LNCaP clone FGC (cell line): ENCODE results near the gene WASL.

Source experiments
- DNase-seq: peaks from one replicate; pipeline ENCODE4 v3.0.0-alpha.2; 2011; ENCODE audit warnings: low read depth
- H3K4me3 ChIP-seq: 2 replicates; pipeline ENCODE4 v1.5.1; 2011; ENCODE audit warnings: mild to moderate bottlenecking, low read depth, low read length, control low read depth
- TF ChIP-seq, protein P1 (sequence below): IDR thresholded peaks from 2 replicates; pipeline ENCODE4 v1.5.1; 2012; ENCODE audit warnings: mild to moderate bottlenecking; ENCODE audit not compliant: control insufficient read depth, insufficient read depth; ENCODE audit errors: extremely low read depth

Gene WASL

DNA sequence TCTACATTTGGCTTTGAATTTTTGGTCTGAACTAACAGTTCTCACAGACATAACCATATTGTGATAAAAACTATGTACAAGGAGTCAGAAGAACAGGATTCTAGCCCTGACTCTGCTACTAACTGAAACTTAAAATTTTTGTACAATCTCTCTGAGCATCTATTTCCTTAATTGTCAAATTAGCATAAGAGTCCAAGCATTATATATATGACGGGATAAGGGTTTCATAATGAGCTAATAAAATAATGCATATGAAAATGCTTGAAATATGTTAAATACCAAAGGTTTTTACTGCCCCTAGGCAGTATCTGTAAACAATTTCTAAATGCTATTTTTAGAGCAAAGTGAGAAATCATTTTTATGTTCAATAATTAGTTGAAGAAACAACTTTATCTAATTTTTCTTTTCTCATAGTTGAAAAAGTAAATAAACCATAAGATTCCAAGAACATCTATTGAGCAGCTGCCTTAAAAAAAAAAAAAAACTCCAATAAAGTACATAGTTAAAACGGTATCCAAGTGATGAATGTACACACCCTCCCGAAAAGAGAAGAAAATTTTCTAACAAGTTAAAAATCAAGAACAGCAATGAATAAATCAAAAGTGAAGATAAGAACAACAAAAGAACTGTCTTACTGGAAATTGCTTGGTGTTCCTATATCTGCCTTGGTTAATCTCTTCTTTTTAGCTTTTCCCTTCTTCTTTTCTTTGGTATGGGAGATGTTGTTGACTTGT, 52.7 kb downstream of the WASL start:
- DNase-seq, result no peak
- TF ChIP-seq, protein P1, sequence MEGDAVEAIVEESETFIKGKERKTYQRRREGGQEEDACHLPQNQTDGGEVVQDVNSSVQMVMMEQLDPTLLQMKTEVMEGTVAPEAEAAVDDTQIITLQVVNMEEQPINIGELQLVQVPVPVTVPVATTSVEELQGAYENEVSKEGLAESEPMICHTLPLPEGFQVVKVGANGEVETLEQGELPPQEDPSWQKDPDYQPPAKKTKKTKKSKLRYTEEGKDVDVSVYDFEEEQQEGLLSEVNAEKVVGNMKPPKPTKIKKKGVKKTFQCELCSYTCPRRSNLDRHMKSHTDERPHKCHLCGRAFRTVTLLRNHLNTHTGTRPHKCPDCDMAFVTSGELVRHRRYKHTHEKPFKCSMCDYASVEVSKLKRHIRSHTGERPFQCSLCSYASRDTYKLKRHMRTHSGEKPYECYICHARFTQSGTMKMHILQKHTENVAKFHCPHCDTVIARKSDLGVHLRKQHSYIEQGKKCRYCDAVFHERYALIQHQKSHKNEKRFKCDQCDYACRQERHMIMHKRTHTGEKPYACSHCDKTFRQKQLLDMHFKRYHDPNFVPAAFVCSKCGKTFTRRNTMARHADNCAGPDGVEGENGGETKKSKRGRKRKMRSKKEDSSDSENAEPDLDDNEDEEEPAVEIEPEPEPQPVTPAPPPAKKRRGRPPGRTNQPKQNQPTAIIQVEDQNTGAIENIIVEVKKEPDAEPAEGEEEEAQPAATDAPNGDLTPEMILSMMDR, result no peak
- H3K4me3 ChIP-seq, result no peak overlapping the region

DNA sequence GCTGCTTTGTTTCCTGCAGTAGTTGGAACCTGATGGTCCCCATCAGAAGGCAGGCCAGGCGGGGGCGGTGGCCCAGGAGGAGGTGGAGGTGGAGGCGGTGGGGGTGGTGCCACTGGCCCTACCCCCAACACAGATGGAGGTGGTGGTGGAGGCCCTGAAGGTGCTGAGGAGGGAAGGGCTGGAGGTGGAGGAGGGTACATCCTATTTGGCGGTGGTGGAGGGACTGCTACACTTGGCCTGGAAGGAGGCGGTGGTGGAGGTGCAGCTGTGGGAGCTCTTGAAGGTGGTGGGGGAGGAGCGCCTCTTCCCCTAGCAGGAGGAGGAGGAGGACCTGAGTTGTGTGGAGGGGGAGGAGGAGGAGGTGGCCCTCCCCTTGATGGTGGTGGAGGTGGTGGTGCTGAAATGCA, 56.3 kb downstream of the WASL start:
- no peak overlapping the region for H3K4me3 ChIP-seq
- DNase-seq, result no peak
- TF ChIP-seq, protein P1, result no peak

DNA sequence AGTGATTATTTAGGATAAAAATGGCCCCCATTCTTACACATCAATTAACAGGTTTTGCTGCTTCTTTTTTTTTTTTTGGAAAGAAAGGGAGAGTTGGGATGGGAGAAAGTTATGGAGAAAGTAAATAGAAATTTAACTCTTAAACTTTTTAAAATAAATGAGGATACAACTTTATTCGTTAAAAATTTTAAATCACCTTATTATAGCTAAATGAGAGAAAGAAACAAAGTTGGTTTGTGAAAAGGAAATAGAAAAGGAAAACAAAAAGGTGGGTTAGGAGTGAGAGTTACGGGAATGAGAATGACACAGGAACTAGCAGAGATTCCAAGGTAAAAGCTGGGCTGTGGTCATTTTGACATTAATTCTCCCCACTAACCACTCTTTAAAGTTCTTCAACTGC, 58.3 kb downstream of the WASL start:
- no peak for DNase-seq
- TF ChIP-seq, protein P1, result no peak
- H3K4me3 ChIP-seq, result no peak overlapping the region

DNA sequence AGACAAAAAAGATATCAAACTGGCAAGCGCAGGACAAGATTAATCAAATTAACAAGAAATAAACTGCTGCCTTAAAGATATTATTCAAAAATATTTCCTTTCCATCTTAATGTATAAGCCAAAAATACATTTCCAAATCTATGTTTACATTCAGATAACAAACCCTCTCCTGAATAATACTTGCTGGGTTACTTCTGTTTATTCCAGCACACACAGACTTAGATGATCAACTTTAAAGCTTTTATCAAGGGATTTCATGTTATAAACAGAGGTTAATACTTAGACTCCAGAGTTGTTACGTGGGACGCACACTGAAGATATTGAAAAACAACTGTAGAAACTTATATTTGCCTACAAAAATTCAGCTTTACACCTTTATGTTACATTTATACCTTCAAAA, 59.6 kb downstream of the WASL start:
- TF ChIP-seq, protein P1, result no peak
- DNase-seq, result no peak
- no peak overlapping the region for H3K4me3 ChIP-seq

DNA sequence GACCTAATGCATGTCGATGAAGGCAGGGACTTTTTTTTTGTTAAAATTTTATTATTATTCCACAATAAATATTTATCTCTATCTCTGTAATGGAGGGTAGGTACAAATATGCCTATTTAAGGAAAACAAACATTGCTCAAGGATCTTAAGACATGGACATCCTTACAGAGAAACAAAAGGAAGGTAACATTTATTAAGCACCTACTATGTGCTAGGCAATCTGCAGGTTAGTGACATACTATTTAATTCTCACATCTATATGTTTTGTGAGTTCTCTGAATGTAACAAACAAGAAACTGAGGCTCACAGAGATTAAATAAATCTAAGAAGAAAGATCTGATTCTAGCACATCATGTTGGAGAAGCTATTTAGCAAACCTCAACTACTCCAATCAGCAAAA, 61.1 kb downstream of the WASL start:
- no peak for DNase-seq
- no peak overlapping the region for H3K4me3 ChIP-seq
- TF ChIP-seq, protein P1, result no peak

DNA sequence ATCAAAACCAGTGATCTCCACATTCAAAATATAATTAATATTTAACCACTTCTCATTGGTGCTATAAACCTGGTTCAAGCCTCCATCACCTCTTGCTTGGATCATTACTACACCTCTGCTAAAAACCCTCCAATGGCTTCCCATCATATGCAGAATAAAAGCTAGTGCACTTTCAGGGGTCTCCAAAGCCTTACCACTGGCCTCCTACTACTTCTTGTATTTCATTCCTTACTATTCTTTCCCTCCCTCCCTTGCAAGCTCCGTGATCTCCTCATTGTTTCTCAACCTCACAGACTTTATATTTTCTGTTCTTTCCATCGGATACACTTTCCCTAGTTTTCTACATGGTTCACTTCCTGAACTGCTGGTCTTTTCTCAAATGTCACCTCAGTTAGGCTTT, 61.6 kb downstream of the WASL start:
- no peak for DNase-seq
- TF ChIP-seq, protein P1, result no peak
- H3K4me3 ChIP-seq, result no peak overlapping the region

DNA sequence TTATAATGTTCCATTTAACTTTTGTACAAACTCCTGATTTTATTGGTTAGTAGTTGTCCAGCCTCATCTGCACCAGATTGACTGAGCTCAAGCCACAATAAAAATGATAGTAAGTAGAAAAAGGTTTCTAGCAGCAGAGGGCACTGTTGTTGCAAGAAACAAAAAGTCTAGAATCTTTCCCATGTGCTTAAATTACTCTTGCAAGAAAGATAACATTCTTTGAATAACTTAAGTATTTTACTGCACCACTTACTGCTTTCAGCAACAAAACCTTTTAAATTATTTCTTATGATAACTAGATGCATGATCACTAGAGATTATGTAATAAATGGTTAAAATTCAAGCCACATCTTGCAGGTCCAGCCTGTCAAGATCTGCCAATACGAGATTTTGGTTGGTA, 66.1 kb downstream of the WASL start:
- no peak overlapping the region for H3K4me3 ChIP-seq
- peak; percentile 46 for DNase-seq
- TF ChIP-seq, protein P1, result peak; percentile 40; the same call in 1 of the 2 replicates
